Natural killer cell (primary cell): ENCODE measurements around the gene MSRB2. TPM values are rescaled to one million over a fixed set of nuclear protein-coding genes. Genes with fewer than 3 reads are reported as not detected.

Experiments used
- ATAC-seq, 3 donors: fragments of 150-1000 bp in 2 of 3; fragments of 200-7000 bp in 1 of 3; cut with Tn5 transposase; 1 replicate in 1 of 3; 2 replicates in 2 of 3; pipeline ENCODE4 v1.10.0; 2021; ENCODE audit warnings: mild to moderate bottlenecking in 2 of 3, moderate library complexity in 2 of 3
- DNase-seq, 2 donors: peaks; one replicate each; pipeline versions ENCODE4 v3.0.0 to v3.0.0-alpha.2; 2013 to 2021; ENCODE audit warnings: mixed read lengths in 1 of 2
- H3K27ac ChIP-seq: one replicate; pipeline ENCODE4 v1.5.1; 2013; ENCODE audit warnings: mild to moderate bottlenecking, low read length
- H3K27me3 ChIP-seq: one replicate; pipeline ENCODE4 v1.6.1; 2013; ENCODE audit warnings: low read length; ENCODE audit not compliant: control insufficient read depth, insufficient read depth
- H3K36me3 ChIP-seq: one replicate; pipeline ENCODE4 v1.6.1; 2013; ENCODE audit warnings: low read length; ENCODE audit not compliant: control insufficient read depth, insufficient read depth
- H3K4me1 ChIP-seq: one replicate; pipeline ENCODE4 v1.6.1; 2013; ENCODE audit warnings: low read length; ENCODE audit not compliant: control insufficient read depth, insufficient read depth
- H3K4me3 ChIP-seq: one replicate; pipeline ENCODE4 v1.5.1; 2013; ENCODE audit warnings: low read length
- H3K9me3 ChIP-seq: one replicate; pipeline ENCODE4 v1.6.1; 2013; ENCODE audit warnings: low read length; ENCODE audit not compliant: control insufficient read depth, insufficient read depth
- H3K27ac Mint-ChIP-seq, 2 donors: one replicate each; pipeline ENCODE4 v1.8.0; 2022; ENCODE audit warnings: mild to moderate bottlenecking in 2 of 2, mixed read lengths in 2 of 2, moderate library complexity in 1 of 2
- H3K27me3 Mint-ChIP-seq, 2 donors: one replicate each; pipeline ENCODE4 v1.8.0; 2022; ENCODE audit warnings: low read depth in 2 of 2, mixed read lengths in 2 of 2
- H3K36me3 Mint-ChIP-seq: one replicate; pipeline ENCODE4 v1.8.0; 2022; ENCODE audit warnings: mixed read lengths
- H3K4me1 Mint-ChIP-seq, 2 donors: one replicate each; pipeline ENCODE4 v1.8.0; 2022; ENCODE audit warnings: mixed read lengths in 2 of 2
- H3K4me3 Mint-ChIP-seq: one replicate; pipeline ENCODE4 v1.8.0; 2022; ENCODE audit warnings: mild to moderate bottlenecking, moderate library complexity, mixed read lengths
- H3K9me3 Mint-ChIP-seq, 2 donors: one replicate each; pipeline ENCODE4 v1.8.0; 2022; ENCODE audit warnings: mixed read lengths in 2 of 2
- WGBS: methylation state at CpG from one replicate; pipeline ENCODE4 v1.1.7; 2013; ENCODE audit warnings: missing lambda C conversion rate; ENCODE audit not compliant: insufficient coverage; 5-methylcytosine and 5-hydroxymethylcytosine counted together
- intact Hi-C: fragments of 100-400 bp; cut with micrococcal nuclease; formaldehyde crosslinking; loops from one replicate; pipeline ENCODE4 v1.14.2; 2022
- total RNA-seq, 4 donors: library from RNA; stranded (reverse); fragments of 120-200 nt in 1 of 4; gene quantifications; one replicate each; pipeline versions ENCODE4 v1.2.3 to v1.2.4, GENCODE V29; 2013 to 2022
- TF ChIP-seq, protein P1 (sequence below): fragments of 200-600 bp; IDR thresholded peaks from one replicate; pipeline ENCODE4 v1.8.0; 2022; ENCODE audit warnings: antibody characterized with exemption

MSRB2 gene
- total RNA-seq, 3 donors from 2014 or later (not counting 1 experiment from before 2014, with no cell fraction given) = 3.3 to 5.6 (median 3.8) TPM

DNA sequence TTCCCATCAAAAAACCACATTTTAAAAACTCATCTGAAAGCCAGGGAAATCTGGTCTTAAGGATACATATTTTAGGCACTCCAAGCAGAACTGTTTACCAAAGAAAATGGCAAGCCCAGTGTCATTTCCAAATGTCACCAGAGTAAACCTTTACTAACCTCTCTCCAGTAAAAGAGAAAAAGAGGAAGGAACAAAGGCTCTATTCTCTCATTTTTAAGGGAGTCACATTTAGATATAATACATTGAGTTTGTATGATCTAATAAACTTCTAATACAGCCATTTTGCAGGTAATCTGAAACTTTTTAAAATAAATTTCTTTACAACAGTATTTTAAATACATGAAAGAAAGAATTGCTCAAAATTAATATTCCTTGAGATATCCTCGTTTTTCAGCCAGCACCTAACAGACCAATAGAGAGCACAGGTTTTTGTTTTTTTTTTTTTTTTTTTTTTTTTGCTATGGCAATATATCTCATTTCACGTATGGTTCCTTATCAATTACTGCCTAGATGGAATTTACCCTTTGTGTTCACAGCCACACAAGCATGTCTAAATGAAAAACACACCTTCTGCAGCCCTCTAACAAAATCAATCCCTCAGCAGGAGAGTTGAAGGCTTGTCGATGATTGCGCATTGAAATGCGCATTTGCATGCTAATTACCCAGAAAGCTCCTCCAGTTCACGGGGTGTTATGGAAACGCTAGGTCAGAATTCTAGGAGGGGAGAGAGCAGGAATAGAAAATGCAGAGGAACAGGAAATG lies 39.8 kb upstream of the MSRB2 start:
- WGBS = 85% methylated on average over 6 of the region's 7 CpGs

DNA sequence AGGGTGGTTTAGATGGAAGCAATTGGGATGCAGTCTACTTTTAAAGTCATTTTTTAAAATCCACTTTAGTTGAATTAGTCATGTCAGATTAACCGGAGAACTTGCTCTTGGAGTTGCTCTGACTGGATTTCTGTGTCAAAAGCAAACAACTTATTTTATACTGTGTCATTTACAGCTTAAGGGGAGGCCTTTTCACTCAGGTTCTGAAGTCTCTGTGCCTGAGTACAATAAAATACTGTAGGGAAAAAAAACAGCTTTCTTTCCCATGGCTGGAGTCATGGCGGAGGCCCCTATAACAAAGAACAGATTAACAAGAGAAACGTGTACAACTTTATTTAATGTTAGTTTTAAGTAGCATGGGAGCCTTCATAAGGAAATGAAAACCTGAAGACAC lies 39.2 kb upstream of the MSRB2 start:
- Histone ChIP-seq H3K27me3 (no peaks in the 10 kb centered on the region), H3K4me3 (no peak overlapping the region), H3K9me3 (no peaks in the 10 kb centered on the region), H3K27ac (no peak overlapping the region), H3K4me1 (no peaks in the 10 kb centered on the region), H3K36me3 (no peaks in the 10 kb centered on the region)
- H3K27ac Mint-ChIP-seq = no peak overlapping the region
- DNase-seq (no peak), ATAC-seq (no peak)
- H3K4me3 Mint-ChIP-seq = no peak overlapping the region
- H3K27me3 Mint-ChIP-seq = peaks cover 17 to 37% of the 10 kb centered on the region in 2 donors
- intact Hi-C loops = no loop called here
- no peaks in the 10 kb centered on the region for H3K36me3 Mint-ChIP-seq
- TF ChIP-seq, protein P1, sequence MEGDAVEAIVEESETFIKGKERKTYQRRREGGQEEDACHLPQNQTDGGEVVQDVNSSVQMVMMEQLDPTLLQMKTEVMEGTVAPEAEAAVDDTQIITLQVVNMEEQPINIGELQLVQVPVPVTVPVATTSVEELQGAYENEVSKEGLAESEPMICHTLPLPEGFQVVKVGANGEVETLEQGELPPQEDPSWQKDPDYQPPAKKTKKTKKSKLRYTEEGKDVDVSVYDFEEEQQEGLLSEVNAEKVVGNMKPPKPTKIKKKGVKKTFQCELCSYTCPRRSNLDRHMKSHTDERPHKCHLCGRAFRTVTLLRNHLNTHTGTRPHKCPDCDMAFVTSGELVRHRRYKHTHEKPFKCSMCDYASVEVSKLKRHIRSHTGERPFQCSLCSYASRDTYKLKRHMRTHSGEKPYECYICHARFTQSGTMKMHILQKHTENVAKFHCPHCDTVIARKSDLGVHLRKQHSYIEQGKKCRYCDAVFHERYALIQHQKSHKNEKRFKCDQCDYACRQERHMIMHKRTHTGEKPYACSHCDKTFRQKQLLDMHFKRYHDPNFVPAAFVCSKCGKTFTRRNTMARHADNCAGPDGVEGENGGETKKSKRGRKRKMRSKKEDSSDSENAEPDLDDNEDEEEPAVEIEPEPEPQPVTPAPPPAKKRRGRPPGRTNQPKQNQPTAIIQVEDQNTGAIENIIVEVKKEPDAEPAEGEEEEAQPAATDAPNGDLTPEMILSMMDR = no peak
- H3K9me3 Mint-ChIP-seq = no peaks in the 10 kb centered on the region
- no peaks in the 10 kb centered on the region for H3K4me1 Mint-ChIP-seq
- 89% methylated on average over 3 of the region's 3 CpGs for WGBS

More for the DNA sequence above, 39.8 kb upstream of the MSRB2 start:
- H3K36me3 Mint-ChIP-seq = no peaks in the 10 kb centered on the region
- Histone ChIP-seq H3K9me3 (no peaks in the 10 kb centered on the region), H3K4me3 (no peak overlapping the region), H3K36me3 (no peaks in the 10 kb centered on the region), H3K27ac (no peak overlapping the region), H3K4me1 (no peaks in the 10 kb centered on the region), H3K27me3 (no peaks in the 10 kb centered on the region)
- no peak overlapping the region for H3K4me3 Mint-ChIP-seq
- TF ChIP-seq, protein P1 = no peak
- DNase-seq = no peak
- H3K27me3 Mint-ChIP-seq = peaks cover 17 to 39% of the 10 kb centered on the region in 2 donors
- H3K4me1 Mint-ChIP-seq = no peaks in the 10 kb centered on the region
- intact Hi-C loops = no loop called here
- H3K27ac Mint-ChIP-seq = no peak overlapping the region
- H3K9me3 Mint-ChIP-seq = no peaks in the 10 kb centered on the region
- ATAC-seq = no peak

DNA sequence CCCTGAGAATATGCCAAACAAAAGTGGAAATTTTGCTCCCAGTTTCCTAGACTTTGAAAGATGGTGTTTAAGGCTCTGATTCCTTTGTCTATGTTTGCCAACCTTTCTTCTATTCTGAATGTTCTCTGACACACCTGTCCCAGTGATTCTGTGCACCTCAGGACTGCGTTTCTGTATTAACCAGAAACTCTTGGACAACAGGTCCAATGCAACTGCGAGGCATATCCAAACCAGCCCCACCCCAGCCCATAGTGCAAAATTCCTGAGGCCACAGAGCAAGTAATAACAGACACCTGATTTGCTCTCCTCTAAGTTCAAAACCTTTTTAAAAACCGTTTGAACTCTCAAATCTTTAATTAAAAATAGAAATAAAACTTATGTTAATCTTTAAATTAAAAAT lies 37.0 kb upstream of the MSRB2 start:
- no peaks in the 10 kb centered on the region for H3K4me1 Mint-ChIP-seq

More for the DNA sequence above, 37.0 kb upstream of the MSRB2 start:
- Mint-ChIP-seq H3K9me3 (no peaks in the 10 kb centered on the region), H3K4me3 (no peak overlapping the region), H3K27ac (no peak overlapping the region), H3K27me3 (peaks cover 16 to 31% of the 10 kb centered on the region in 2 donors), H3K36me3 (no peaks in the 10 kb centered on the region)
- Histone ChIP-seq H3K36me3 (no peaks in the 10 kb centered on the region), H3K27ac (no peak overlapping the region), H3K9me3 (no peaks in the 10 kb centered on the region), H3K4me3 (no peak overlapping the region), H3K4me1 (no peaks in the 10 kb centered on the region), H3K27me3 (no peaks in the 10 kb centered on the region)
- DNase-seq (no peak), ATAC-seq (no peak)
- intact Hi-C loops = no loop called here
- 61% methylated on average over 2 of the region's 3 CpGs for WGBS
- TF ChIP-seq, protein P1 = no peak
